GM19395 (cell line): ENCODE results near the gene LY6G6F.

Experiments used
- ATAC-seq: cut with Tn5 transposase; IDR thresholded peaks from one replicate; pipeline ENCODE4 v1.9.1; 2021; ENCODE audit warnings: mild to moderate bottlenecking, moderate library complexity; ENCODE audit not compliant: unreplicated experiment

Gene LY6G6F

DNA sequence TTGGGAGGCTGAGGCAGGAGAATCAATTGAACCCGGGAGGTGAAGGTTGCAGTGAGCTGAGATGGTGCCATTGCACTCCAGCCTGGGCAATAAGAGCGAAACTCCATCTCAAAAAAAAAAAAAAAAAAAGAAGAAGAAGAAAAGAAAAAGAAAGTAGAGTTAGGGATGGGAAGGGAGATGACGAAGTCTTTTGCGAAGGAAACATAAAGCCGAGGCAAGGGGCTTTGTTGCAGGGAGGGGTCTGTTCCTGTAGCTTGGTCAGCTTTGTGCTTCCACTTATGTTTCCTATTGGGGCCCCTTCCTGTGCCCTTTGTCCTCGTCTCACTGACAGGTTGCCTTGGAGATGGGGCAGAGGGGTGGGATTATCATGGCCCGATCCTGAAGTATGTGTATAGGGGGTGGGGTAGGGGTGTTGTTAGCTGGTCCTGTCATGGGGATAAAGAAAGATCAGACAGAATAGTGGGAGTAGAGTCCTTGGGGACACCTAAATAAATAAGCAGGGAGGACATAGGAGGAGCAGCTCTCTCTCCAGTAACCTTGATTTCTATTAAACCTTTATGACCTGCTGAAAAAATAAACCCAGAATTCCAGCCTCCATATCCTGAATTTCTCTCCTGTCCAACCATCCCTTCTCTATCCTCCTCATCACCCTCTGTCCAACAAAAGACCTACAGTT, 30.8 kb downstream of the LY6G6F start:
- no peak for ATAC-seq

GRCh38 chr6:31737991-31738979, 31.6 kb downstream of the LY6G6F start:
- no peak for ATAC-seq

- peak; percentile 75 for ATAC-seq
These were observed 33.2 kb downstream of the LY6G6F start, which contains the start of gene MSH5 for GRCh38 chr6:31739639-31740396. Gene MSH5 (plus strand): TSS chr6:31740005. CDS start chr6:31740467, 462 bp downstream.

GRCh38 chr6:31740397-31741223, 33.9 kb downstream of the LY6G6F start:
- no peak for ATAC-seq

- no peak for ATAC-seq
These were observed 35.1 kb downstream of the LY6G6F start for GRCh38 chr6:31741815-31742214.

- no peak for ATAC-seq
These were observed 36.2 kb downstream of the LY6G6F start for GRCh38 chr6:31742894-31743293.

GRCh38 chr6:31744422-31744821, 37.8 kb downstream of the LY6G6F start:
- ATAC-seq: no peak

- no peak for ATAC-seq
These were observed 42.8 kb downstream of the LY6G6F start for GRCh38 chr6:31749301-31750036.

DNA sequence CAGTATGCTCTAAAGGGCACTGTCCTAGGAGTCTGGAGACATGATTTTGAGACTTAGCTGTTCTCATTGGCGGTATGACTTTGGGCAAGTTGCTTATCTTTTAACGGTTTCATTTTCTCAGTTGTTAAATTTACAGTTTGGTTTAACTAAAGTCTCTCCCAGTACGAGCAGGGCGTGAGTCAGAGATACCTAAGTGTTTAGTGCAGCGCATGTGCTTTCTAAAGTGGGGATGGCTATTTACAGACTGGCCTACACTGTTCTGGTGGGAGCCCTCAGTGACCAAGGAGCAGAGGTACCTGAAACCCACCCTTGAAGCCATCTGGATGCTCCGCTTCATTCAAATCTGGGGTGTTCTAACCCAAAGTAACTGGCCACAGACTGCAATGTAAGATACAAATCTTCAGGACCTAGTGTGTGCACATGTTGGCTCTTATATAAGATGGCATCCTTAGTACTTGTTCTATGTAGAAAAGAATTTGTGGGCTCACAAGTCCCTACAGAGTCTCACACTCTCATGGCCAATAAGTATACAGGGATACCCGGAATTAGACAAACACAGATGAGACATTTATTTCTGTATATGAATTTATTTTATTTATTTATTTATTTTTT, 43.9 kb downstream of the LY6G6F start:
- no peak for ATAC-seq

- ATAC-seq: no peak
These were observed 46.2 kb downstream of the LY6G6F start for GRCh38 chr6:31752739-31753319.

GRCh38 chr6:31758281-31758680, 51.6 kb downstream of the LY6G6F start:
- no peak for ATAC-seq
